HepG2 (cell line): Measurements from ENCODE around the gene ATP13A5. TPM values are rescaled to one million over a fixed set of nuclear protein-coding genes. Genes with fewer than 3 reads are reported as not detected.

ENCODE experiments used
- ATAC-seq: fragments of 200-7000 bp; cut with Tn5 transposase; 3 replicates; pipeline ENCODE4 v1.9.1; 2020; ENCODE audit warnings: mild to moderate bottlenecking, moderate library complexity
- BruUV-seq: library from RNA; stranded (reverse); fragments of 400-500 nt; replicated peaks from 2 replicates; lab custom pipeline; 2021; lab: Mats Ljungman, UMichigan
- CTCF ChIA-PET: fragments of 300-600 bp; formaldehyde crosslinking; extraction: SDS; loops from one replicate; lab custom pipeline; 2021; ENCODE audit warnings: low total read pairs, inconsistent platforms, low intra/inter-chr PET ratio; lab: Yijun Ruan, JAX
- POLR2A ChIA-PET: fragments of 350-600 bp; sonication (Branson Sonifier 250); formaldehyde crosslinking; loops from one replicate; lab custom pipeline; 2020; ENCODE audit warnings: antibody characterized with exemption, inconsistent platforms; lab: Yijun Ruan, JAX
- DNase-seq: peaks from one replicate; pipeline ENCODE4 v3.0.0-alpha.2; 2015; ENCODE audit warnings: low spot score
- FAIRE-seq: peaks from 3 replicates; lab custom pipeline; 2011; peaks lifted over from hg19 to GRCh38; lab: Jason Lieb, UNC
- H2AFZ ChIP-seq: one replicate; pipeline ENCODE4 v1.6.1; 2011; ENCODE audit warnings: low read length, inconsistent platforms
- H3K27ac ChIP-seq: fragments of 300-600 bp; 3 replicates; pipeline ENCODE4 v1.8.0; 2011; ENCODE audit warnings: mixed run types, mild to moderate bottlenecking, mixed read lengths, low read length, inconsistent platforms; ENCODE audit not compliant: insufficient read depth; ENCODE audit errors: extremely low read length
- H3K27me3 ChIP-seq, 2 experiments: fragments of 200-600 bp in 1 of 2; 2 replicates in 1 of 2; 3 replicates in 1 of 2; pipeline versions ENCODE4 v1.6.0 to v1.8.0; 2011; ENCODE audit warnings: low read length in 2 of 2, mild to moderate bottlenecking in 2 of 2, moderate library complexity in 2 of 2, inconsistent platforms in 1 of 2; ENCODE audit not compliant: insufficient read depth in 2 of 2, control insufficient read depth in 1 of 2
- H3K36me3 ChIP-seq, 2 experiments: fragments of 200-600 bp in 1 of 2; replicated peaks in 1 of 2; 2 replicates in 1 of 2; 3 replicates in 1 of 2; pipeline versions ENCODE4 v1.5.1 to v1.8.0; 2011; ENCODE audit warnings: low read length in 2 of 2, inconsistent platforms in 1 of 2; ENCODE audit not compliant: insufficient read depth in 2 of 2, control insufficient read depth in 1 of 2
- H3K4me1 ChIP-seq: 2 replicates; pipeline ENCODE4 v1.5.1; 2012; ENCODE audit warnings: low read length, inconsistent platforms; ENCODE audit not compliant: insufficient read depth
- H3K4me2 ChIP-seq: 2 replicates; pipeline ENCODE4 v1.6.0; 2011; ENCODE audit warnings: low read depth, low read length, inconsistent platforms
- H3K4me3 ChIP-seq, 3 experiments: fragments of 200-600 bp in 1 of 3; sonication (generic), shearing (Covaris generic) in 1 of 3; replicated peaks in 1 of 3; 2 replicates each; pipeline ENCODE4 v1.5.1; 2011 to 2016; ENCODE audit warnings: low read length in 3 of 3, inconsistent platforms in 2 of 3, low read depth in 2 of 3, mild to moderate bottlenecking in 2 of 3, control low read depth in 1 of 3, mixed read lengths in 1 of 3; ENCODE audit not compliant: insufficient read depth in 1 of 3
- H3K79me2 ChIP-seq: one replicate; pipeline ENCODE4 v1.6.1; 2011; ENCODE audit warnings: low read length, inconsistent platforms; ENCODE audit not compliant: insufficient read depth
- H3K9ac ChIP-seq: 2 replicates; pipeline ENCODE4 v1.6.0; 2011; ENCODE audit warnings: mild to moderate bottlenecking, low read depth, low read length, inconsistent platforms; ENCODE audit not compliant: insufficient read depth
- H3K9me3 ChIP-seq: 2 replicates; pipeline ENCODE4 v1.5.1; 2012; ENCODE audit warnings: mild to moderate bottlenecking, low read length
- H4K20me1 ChIP-seq: 2 replicates; pipeline ENCODE4 v1.6.0; 2011; ENCODE audit warnings: inconsistent platforms, mild to moderate bottlenecking, low read length, moderate library complexity; ENCODE audit not compliant: insufficient read depth
- CAMTA2 ChIP-seq: sonication (generic); formaldehyde crosslinking; IDR thresholded peaks from 2 replicates; pipeline ENCODE4 v1.4.0; 2020; ENCODE audit warnings: mild to moderate bottlenecking, missing genetic modification reagents, borderline replicate concordance
- CENPT ChIP-seq: sonication (generic); formaldehyde crosslinking; IDR thresholded peaks from 2 replicates; pipeline ENCODE4 v1.8.0; 2022; ENCODE audit warnings: low read depth, mild to moderate bottlenecking, moderate library complexity, missing genetic modification reagents
- HMG20B ChIP-seq: conservative IDR thresholded peaks from 2 replicates; pipeline ENCODE4 v1.6.1; 2016; ENCODE audit warnings: missing genetic modification reagents, missing compliant biosample characterization
- MAX ChIP-seq: IDR thresholded peaks from 2 replicates; pipeline ENCODE4 v1.6.1; 2012; ENCODE audit warnings: inconsistent platforms
- MYPOP ChIP-seq: sonication (generic); formaldehyde crosslinking; IDR thresholded peaks from 2 replicates; pipeline ENCODE4 v1.8.1; 2023; ENCODE audit warnings: mild to moderate bottlenecking, moderate library complexity, missing genetic modification reagents
- NCOA2 ChIP-seq: sonication (generic); formaldehyde crosslinking; IDR thresholded peaks from 2 replicates; pipeline ENCODE4 v1.8.0; 2022; ENCODE audit warnings: inconsistent platforms
- NFKBIZ ChIP-seq: IDR thresholded peaks from 2 replicates; pipeline ENCODE4 v1.6.1; 2018; ENCODE audit warnings: missing genetic modification reagents, missing compliant biosample characterization
- NFYC ChIP-seq: IDR thresholded peaks from 2 replicates; pipeline ENCODE4 v1.6.1; 2016; ENCODE audit warnings: missing genetic modification reagents, missing compliant biosample characterization
- PHF21A ChIP-seq: sonication (generic); formaldehyde crosslinking; IDR thresholded peaks from 2 replicates; pipeline ENCODE4 v1.5.0; 2020; ENCODE audit warnings: mild to moderate bottlenecking, missing genetic modification reagents
- RBM39 ChIP-seq: fragments of 200-400 bp; formaldehyde crosslinking; IDR thresholded peaks from one replicate; pipeline ENCODE4 v1.6.1; 2018; ENCODE audit warnings: antibody characterized with exemption, mild to moderate bottlenecking, low read depth, low read length; ENCODE audit not compliant: poor library complexity, severe bottlenecking
- RERE ChIP-seq: IDR thresholded peaks from 2 replicates; pipeline ENCODE4 v1.6.1; 2016; ENCODE audit warnings: low read depth, missing genetic modification reagents, missing compliant biosample characterization
- SUZ12 ChIP-seq: fragments of 150-350 bp; IDR thresholded peaks from 2 replicates; pipeline ENCODE4 v1.6.1; 2014; ENCODE audit warnings: low read depth, low read length
- TOPORS ChIP-seq: sonication (generic); formaldehyde crosslinking; IDR thresholded peaks from 2 replicates; pipeline ENCODE4 v1.8.0; 2023; ENCODE audit warnings: mild to moderate bottlenecking, missing genetic modification reagents
- ZBTB43 ChIP-seq: sonication (generic); formaldehyde crosslinking; conservative IDR thresholded peaks from 2 replicates; pipeline ENCODE4 v1.4.0; 2020; ENCODE audit warnings: missing genetic modification reagents
- ZFP36L2 ChIP-seq: sonication (generic); formaldehyde crosslinking; IDR thresholded peaks from 2 replicates; pipeline ENCODE4 v1.4.0; 2020; ENCODE audit warnings: missing genetic modification reagents
- ZNF263 ChIP-seq: sonication (generic); formaldehyde crosslinking; IDR thresholded peaks from 2 replicates; pipeline ENCODE4 v1.4.0; 2020; ENCODE audit warnings: missing genetic modification reagents
- ZNF607 ChIP-seq: sonication (generic); formaldehyde crosslinking; IDR thresholded peaks from 2 replicates; pipeline ENCODE4 v1.5.1; 2020; ENCODE audit warnings: missing genetic modification reagents, mild to moderate bottlenecking, borderline replicate concordance
- ZNF768 ChIP-seq: sonication (generic); formaldehyde crosslinking; IDR thresholded peaks from 2 replicates; pipeline ENCODE4 v1.4.0; 2020; ENCODE audit warnings: missing genetic modification reagents
- WGBS: methylation state at CpG from one replicate; pipeline ENCODE4 v1.1.6; 2017; ENCODE audit warnings: low lambda C conversion rate; 5-methylcytosine and 5-hydroxymethylcytosine counted together
- in situ Hi-C: cut with HindIII; loops from 2 replicates; pipeline ENCODE4 v1.10.0; 2017; ENCODE audit warnings: low pct_unique_long_range_greater_than_20kb; ENCODE audit not compliant: extremely low pct_ligation_motif_present
- intact Hi-C: fragments of 100-400 bp; cut with micrococcal nuclease; formaldehyde crosslinking; loops from one replicate; pipeline ENCODE4 v1.10.0; 2022; ENCODE audit not compliant: unreplicated experiment
- polyA plus RNA-seq, 8 experiments: library from polyadenylated mRNA; depleted of rRNA in 3 of 8; stranded (reverse) in 7 of 8; unstranded in 1 of 8; fragments of >200 nt; fragmentation: Illumina TruSeq in 4 of 8; extraction: Trizol in 4 of 8; gene quantifications; 2 replicates each; pipeline versions ENCODE4 v1.2.1 to v1.2.3, GENCODE V29; 2011 to 2016; ENCODE audit warnings: low read depth in 4 of 8, missing spikeins in 1 of 8, mixed read lengths in 1 of 8; ENCODE audit not compliant: insufficient read depth in 1 of 8
- total RNA-seq, 5 experiments: library from RNA; depleted of rRNA; stranded (reverse); fragments of >200 nt; fragmentation: Illumina TruSeq; extraction: Trizol; gene quantifications; 2 replicates each; pipeline ENCODE4 v1.2.3, GENCODE V29; 2016; ENCODE audit warnings: low read depth in 1 of 5

ATP13A5 gene
- total and polyA plus RNA-seq, 2 of the 13 experiments (the other 11 are each of a cell fraction or from before 2014, with no cell fraction given): not detected

DNA sequence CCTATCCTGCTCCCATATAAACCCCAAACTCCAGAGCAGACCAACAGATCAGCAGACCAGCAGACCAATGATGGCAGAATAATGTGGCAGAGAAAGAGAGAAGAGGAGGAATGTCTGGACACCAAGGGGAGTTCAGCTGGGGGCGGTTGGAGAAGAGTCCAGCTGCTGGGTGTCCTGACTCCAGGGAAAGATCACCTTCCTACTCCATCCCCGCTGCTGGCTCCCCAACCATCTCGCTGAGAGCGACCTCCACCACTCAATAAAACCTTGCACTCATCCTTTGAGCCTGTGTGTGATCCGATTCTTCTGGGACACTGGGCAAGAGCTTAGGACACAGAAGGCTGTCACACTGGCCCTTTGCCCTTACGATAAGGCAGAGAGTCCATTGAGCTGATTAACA, 150.3 kb downstream of the ATP13A5 start:
- Histone ChIP-seq H3K4me2 (no peak overlapping the region), H3K36me3 (no peaks in the 10 kb centered on the region), H4K20me1 (no peaks in the 10 kb centered on the region), H3K9ac (no peak overlapping the region), H3K9me3 (no peaks in the 10 kb centered on the region), H3K27ac (no peak overlapping the region), H3K79me2 (no peaks in the 10 kb centered on the region), H3K4me1 (no peaks in the 10 kb centered on the region), H3K4me3 (no peak overlapping the region), H2AFZ (no peak overlapping the region), H3K27me3 (peaks cover 0 to 1% of the 10 kb centered on the region in 2 experiments; a peak in 1 of 5 replicates)
- ChIA-PET CTCF (no interaction called here), POLR2A (no interaction called here)
- in situ Hi-C loops: no loop called here
- no peak for FAIRE-seq
- 17% methylated on average over 2 of the region's 6 CpGs for WGBS
- no TSS peak for BruUV-seq
- no peak for DNase-seq
- no peak for ATAC-seq
- intact Hi-C loops: no loop called here
- no peak for TF ChIP-seq NFKBIZ (CRISPR knock-in tag)
- TF ChIP-seq RERE (CRISPR knock-in tag): no peak
- no peak for TF ChIP-seq TOPORS (CRISPR knock-in tag)
- TF ChIP-seq ZNF607: no peak
- no peak for TF ChIP-seq NFYC
- TF ChIP-seq HMG20B: no peak
- TF ChIP-seq SUZ12: no peak
- TF ChIP-seq PHF21A (CRISPR knock-in tag): no peak
- no peak for TF ChIP-seq CAMTA2 (CRISPR knock-in tag)
- no peak for TF ChIP-seq MAX
- TF ChIP-seq NCOA2 (CRISPR knock-in tag): no peak
- TF ChIP-seq MYPOP (CRISPR knock-in tag): no peak
- TF ChIP-seq RBM39: no peak
- TF ChIP-seq ZNF263 (CRISPR knock-in tag): no peak
- no peak for TF ChIP-seq ZNF768 (CRISPR knock-in tag)
- no peak for TF ChIP-seq ZFP36L2
- no peak for TF ChIP-seq ZBTB43 (CRISPR knock-in tag)
- TF ChIP-seq CENPT: no peak
